Measurements from ENCODE around the gene COL6A6. TPM values are rescaled to one million over a fixed set of nuclear protein-coding genes. Genes with fewer than 3 reads are reported as not detected.

Gene COL6A6
- total and polyA plus RNA-seq, 2 experiments from 2014 or later: 0.23 to 1.0 TPM

GRCh38 chr3:130557336-130558035 is 40.5 kb downstream of the COL6A6 start:
- no peak overlapping the region for H2AFZ ChIP-seq
- DNase-seq (ENCODE audit: low spot score): no peak
- no peaks in the 10 kb centered on the region for H3K36me3 ChIP-seq (replicated peaks; ENCODE audit: insufficient read depth, low read depth)
- no peaks in the 10 kb centered on the region for H3K79me2 ChIP-seq
- 71% methylated on average over 3 of the region's 3 CpGs for WGBS (ENCODE audit: low lambda C conversion rate, missing lambda C conversion rate)
- no peaks in the 10 kb centered on the region for H4K20me1 ChIP-seq (ENCODE audit: insufficient read depth, poor library complexity, severe bottlenecking)
- no peak overlapping the region for H3K4me2 ChIP-seq
- no peaks in the 10 kb centered on the region for H3K27me3 ChIP-seq
- no peaks in the 10 kb centered on the region for H3K9me2 ChIP-seq (replicated peaks; ENCODE audit: insufficient read depth)
- TF ChIP-seq CTCF (IDR thresholded peaks at IDR 0.05; ENCODE audit: poor library complexity) (no peak), EZH2phosphoT487 (IDR thresholded peaks at IDR 0.05; ENCODE audit: low read depth, severe bottlenecking, unreplicated experiment) (no peak), EZH2 (IDR thresholded peaks at IDR 0.05; ENCODE audit: borderline replicate concordance) (no peak)
- no peak overlapping the region for H3K4me3 ChIP-seq
- no peak overlapping the region for H3K27ac ChIP-seq
- H3K9me3 ChIP-seq (ENCODE audit: low read depth): peaks cover under 1% of the 10 kb centered on the region
- H3K4me1 ChIP-seq (ENCODE audit: insufficient read depth): peaks cover 4% of the 10 kb centered on the region

GRCh38 chr3:130558366-130558765 is 41.4 kb downstream of the COL6A6 start:
- H3K9me2 ChIP-seq (replicated peaks; ENCODE audit: insufficient read depth): no peaks in the 10 kb centered on the region
- H3K36me3 ChIP-seq (replicated peaks; ENCODE audit: insufficient read depth, low read depth): no peaks in the 10 kb centered on the region
- WGBS (ENCODE audit: low lambda C conversion rate, missing lambda C conversion rate): over 99% methylated on average over 4 of the region's 4 CpGs
- H3K4me2 ChIP-seq: no peak overlapping the region
- no peak for TF ChIP-seq EZH2 (IDR thresholded peaks at IDR 0.05; ENCODE audit: borderline replicate concordance)
- TF ChIP-seq CTCF (IDR thresholded peaks at IDR 0.05; ENCODE audit: poor library complexity): no peak
- TF ChIP-seq EZH2phosphoT487 (IDR thresholded peaks at IDR 0.05; ENCODE audit: low read depth, severe bottlenecking, unreplicated experiment): no peak
- H3K9me3 ChIP-seq (ENCODE audit: low read depth): no peaks in the 10 kb centered on the region
- peaks cover 4% of the 10 kb centered on the region for H3K4me1 ChIP-seq (ENCODE audit: insufficient read depth)
- H2AFZ ChIP-seq: no peak overlapping the region
- no peaks in the 10 kb centered on the region for H3K27me3 ChIP-seq
- no peak for DNase-seq (ENCODE audit: low spot score)
- H4K20me1 ChIP-seq (ENCODE audit: insufficient read depth, poor library complexity, severe bottlenecking): no peaks in the 10 kb centered on the region
- H3K27ac ChIP-seq: no peak overlapping the region
- no peak overlapping the region for H3K4me3 ChIP-seq
- H3K79me2 ChIP-seq: no peaks in the 10 kb centered on the region

GRCh38 chr3:130565224-130565623 is 48.2 kb downstream of the COL6A6 start:
- no peaks in the 10 kb centered on the region for H3K79me2 ChIP-seq
- H4K20me1 ChIP-seq (ENCODE audit: insufficient read depth, poor library complexity, severe bottlenecking): no peaks in the 10 kb centered on the region

More at GRCh38 chr3:130565224-130565623, 48.2 kb downstream of the COL6A6 start:
- Histone ChIP-seq H3K4me3 (no peak overlapping the region), H3K9me2 (replicated peaks; ENCODE audit: insufficient read depth) (no peaks in the 10 kb centered on the region), H3K4me2 (no peak overlapping the region), H3K4me1 (ENCODE audit: insufficient read depth) (no peaks in the 10 kb centered on the region), H3K9me3 (ENCODE audit: low read depth) (no peaks in the 10 kb centered on the region), H3K27me3 (no peaks in the 10 kb centered on the region), H2AFZ (no peak overlapping the region), H3K36me3 (replicated peaks; ENCODE audit: insufficient read depth, low read depth) (no peaks in the 10 kb centered on the region), H3K27ac (no peak overlapping the region)
- WGBS (ENCODE audit: low lambda C conversion rate, missing lambda C conversion rate): 87% methylated on average over 13 of the region's 13 CpGs
- TF ChIP-seq CTCF (IDR thresholded peaks at IDR 0.05; ENCODE audit: poor library complexity) (no peak), EZH2 (IDR thresholded peaks at IDR 0.05; ENCODE audit: borderline replicate concordance) (no peak), EZH2phosphoT487 (IDR thresholded peaks at IDR 0.05; ENCODE audit: low read depth, severe bottlenecking, unreplicated experiment) (no peak)
- DNase-seq (ENCODE audit: low spot score): no peak

Other genes starting within 250 kb of the COL6A6 start
- gene COL6A5, start 171.5 kb upstream of the COL6A6 start, total RNA-seq: 0.08 and 1.1 TPM in 2 replicates
- 0.11 TPM in 2 replicates for gene COL6A5, start 171.5 kb upstream of the COL6A6 start, polyA plus RNA-seq
- gene PIK3R4, start 229.7 kb downstream of the COL6A6 start, total RNA-seq: 33.3 and 34.9 TPM in 2 replicates
- gene PIK3R4, start 229.7 kb downstream of the COL6A6 start, polyA plus RNA-seq: 17.0 and 17.1 TPM in 2 replicates